GM21381 (cell line): ENCODE data around the gene SLC16A7.

ENCODE experiments used
- ATAC-seq: cut with Tn5 transposase; IDR thresholded peaks from one replicate; pipeline ENCODE4 v1.9.1; 2021; ENCODE audit warnings: mild to moderate bottlenecking, moderate library complexity; ENCODE audit not compliant: unreplicated experiment

SLC16A7 gene

GRCh38 chr12:59664495-59664894 lies 68.7 kb downstream of the SLC16A7 start:
- ATAC-seq, result no peak

- no peak for ATAC-seq
Measured at GRCh38 chr12:59665701-59666100, 69.9 kb downstream of the SLC16A7 start.

- ATAC-seq, result no peak
Measured at GRCh38 chr12:59668674-59669073, 72.8 kb downstream of the SLC16A7 start.

- no peak for ATAC-seq
Measured at GRCh38 chr12:59672273-59672672, 76.4 kb downstream of the SLC16A7 start.

- no peak for ATAC-seq
Measured at GRCh38 chr12:59675461-59675860, 79.6 kb downstream of the SLC16A7 start.

- no peak for ATAC-seq
Measured at GRCh38 chr12:59677857-59678256, 82.0 kb downstream of the SLC16A7 start.

GRCh38 chr12:59678759-59679411 lies 83.1 kb downstream of the SLC16A7 start:
- no peak for ATAC-seq

GRCh38 chr12:59689776-59690175 lies 93.9 kb downstream of the SLC16A7 start:
- no peak for ATAC-seq

- no peak for ATAC-seq
Measured at GRCh38 chr12:59695379-59695778, 99.5 kb downstream of the SLC16A7 start.

GRCh38 chr12:59698600-59698999 lies 102.8 kb downstream of the SLC16A7 start:
- ATAC-seq, result no peak

- ATAC-seq, result no peak
Measured at GRCh38 chr12:59699421-59700152, 103.8 kb downstream of the SLC16A7 start.

- ATAC-seq, result no peak
Measured at GRCh38 chr12:59700153-59700450, 104.3 kb downstream of the SLC16A7 start.

GRCh38 chr12:59708064-59708463 lies 112.2 kb downstream of the SLC16A7 start:
- ATAC-seq, result no peak

- ATAC-seq, result no peak
Measured at GRCh38 chr12:59708484-59708883, 112.7 kb downstream of the SLC16A7 start.

- ATAC-seq, result no peak
Measured at GRCh38 chr12:59710004-59710628, 114.3 kb downstream of the SLC16A7 start.

GRCh38 chr12:59710964-59711363 lies 115.1 kb downstream of the SLC16A7 start:
- no peak for ATAC-seq

GRCh38 chr12:59715434-59715833 lies 119.6 kb downstream of the SLC16A7 start:
- no peak for ATAC-seq

GRCh38 chr12:59716043-59716442 lies 120.2 kb downstream of the SLC16A7 start:
- ATAC-seq, result no peak

GRCh38 chr12:59717436-59717835 lies 121.6 kb downstream of the SLC16A7 start:
- ATAC-seq, result no peak

- ATAC-seq, result no peak
Measured at GRCh38 chr12:59719701-59720100, 123.9 kb downstream of the SLC16A7 start.

GRCh38 chr12:59723520-59723919 lies 127.7 kb downstream of the SLC16A7 start:
- ATAC-seq, result no peak

- ATAC-seq, result no peak
Measured at GRCh38 chr12:59724011-59724695, 128.3 kb downstream of the SLC16A7 start.
